Fibroblast of skin of left biceps (primary cell): ENCODE results near the gene FKBP4.
A peak's percentile ranks its signal among the peaks of the same experiment; 100 is the strongest.
"Not testable (repeated sequence)": the region's sequence is repeated elsewhere in the genome, so short reads cannot be mapped to it uniquely, and the experiment has no call there.

Experiments
- DNase-seq, 2 experiments: peaks; one replicate each; pipeline ENCODE4 v3.0.0-alpha.2; 2013; ENCODE audit warnings: low read depth in 2 of 2

Gene FKBP4, protein sequence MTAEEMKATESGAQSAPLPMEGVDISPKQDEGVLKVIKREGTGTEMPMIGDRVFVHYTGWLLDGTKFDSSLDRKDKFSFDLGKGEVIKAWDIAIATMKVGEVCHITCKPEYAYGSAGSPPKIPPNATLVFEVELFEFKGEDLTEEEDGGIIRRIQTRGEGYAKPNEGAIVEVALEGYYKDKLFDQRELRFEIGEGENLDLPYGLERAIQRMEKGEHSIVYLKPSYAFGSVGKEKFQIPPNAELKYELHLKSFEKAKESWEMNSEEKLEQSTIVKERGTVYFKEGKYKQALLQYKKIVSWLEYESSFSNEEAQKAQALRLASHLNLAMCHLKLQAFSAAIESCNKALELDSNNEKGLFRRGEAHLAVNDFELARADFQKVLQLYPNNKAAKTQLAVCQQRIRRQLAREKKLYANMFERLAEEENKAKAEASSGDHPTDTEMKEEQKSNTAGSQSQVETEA

DNA sequence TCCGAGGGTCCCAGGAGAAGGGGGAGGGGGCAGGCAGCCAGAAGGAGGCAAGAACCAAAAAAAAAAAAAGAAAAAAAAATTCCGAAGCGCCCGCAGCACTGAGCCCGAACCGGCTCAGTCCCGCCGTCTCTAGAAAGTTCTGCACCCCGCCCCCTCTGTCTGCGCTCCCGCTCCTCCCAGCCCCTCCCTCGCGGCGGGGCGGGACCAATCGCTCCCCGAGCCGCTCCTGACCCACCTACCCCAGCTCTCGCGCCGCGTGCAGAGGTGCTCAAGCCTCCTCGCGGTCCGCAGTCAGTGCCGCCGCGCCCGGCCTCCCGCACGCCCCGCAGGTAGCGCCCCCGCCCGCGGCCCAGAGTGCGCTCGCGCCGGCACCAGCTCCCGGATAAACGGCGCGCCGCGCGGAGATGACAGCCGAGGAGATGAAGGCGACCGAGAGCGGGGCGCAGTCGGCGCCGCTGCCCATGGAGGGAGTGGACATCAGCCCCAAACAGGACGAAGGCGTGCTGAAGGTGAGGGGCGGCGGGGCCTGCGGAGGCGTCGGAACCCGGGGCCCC is at the start of gene FKBP4:
Gene FKBP4 (plus strand): TSS at position 235 of the 554 bp plus-strand sequence. CDS start 170 bp downstream, at position 405.
- peak; percentile 44 to 51 for DNase-seq

DNA sequence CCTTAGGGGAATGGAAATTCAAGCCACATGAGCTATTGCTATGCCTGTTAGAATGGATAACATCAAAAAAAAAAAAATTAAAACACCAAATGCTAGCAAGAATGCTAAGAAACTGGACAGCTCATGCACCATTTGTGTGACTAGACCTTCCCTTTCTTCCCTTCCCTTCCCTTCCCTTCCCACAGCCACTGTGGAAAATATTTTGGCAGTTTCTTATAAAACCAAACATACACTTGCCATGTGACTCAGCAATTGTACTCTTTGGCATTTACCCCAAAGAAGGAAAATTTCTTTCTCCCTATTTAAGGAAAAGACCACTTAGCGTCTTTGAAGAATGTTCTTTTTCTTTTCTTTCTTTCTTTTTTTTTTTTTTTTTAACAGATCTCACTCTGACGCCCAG is 49.1 kb upstream of the FKBP4 start:
- DNase-seq: no peak

DNA sequence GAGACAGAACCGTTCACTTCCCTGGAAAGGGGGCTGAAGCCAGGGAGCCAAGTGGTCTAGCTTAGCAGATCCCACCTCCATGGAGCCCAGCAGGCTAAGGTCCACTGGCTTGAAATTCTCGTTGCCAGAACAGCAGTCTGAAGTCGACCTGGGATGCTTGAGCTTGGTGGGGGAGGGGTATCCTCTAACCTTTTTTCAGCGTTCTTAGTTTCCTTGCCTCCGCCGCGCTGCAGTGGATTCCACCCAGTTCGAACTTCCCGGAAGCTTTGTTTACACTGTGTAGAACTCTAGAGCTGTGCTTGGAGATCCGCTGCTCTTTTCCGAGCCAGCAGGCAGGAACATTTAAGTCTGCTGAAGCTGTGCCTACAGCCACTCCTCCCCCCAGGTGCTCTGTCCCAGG is 45.2 kb upstream of the FKBP4 start:
- DNase-seq: no peak

DNA sequence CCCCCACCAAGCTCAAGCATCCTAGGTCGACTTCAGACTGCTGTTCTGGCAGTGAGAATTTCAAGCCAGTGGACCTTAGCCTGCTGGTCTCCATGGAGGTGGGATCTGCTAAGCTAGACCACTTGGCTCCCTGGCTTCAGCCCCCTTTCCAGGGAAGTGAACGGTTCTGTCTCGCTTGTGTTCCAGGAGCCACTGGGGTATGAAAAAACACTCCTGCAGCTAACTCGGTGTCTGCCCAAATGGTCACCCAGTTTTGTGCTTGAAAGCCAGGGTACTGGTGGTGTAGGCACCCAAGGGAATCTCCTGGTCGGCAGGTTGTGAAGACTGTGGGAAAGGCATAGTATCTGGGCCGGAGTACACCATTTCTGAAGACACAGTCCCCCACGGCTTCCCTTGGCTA is 44.6 kb upstream of the FKBP4 start:
- no peak for DNase-seq

DNA sequence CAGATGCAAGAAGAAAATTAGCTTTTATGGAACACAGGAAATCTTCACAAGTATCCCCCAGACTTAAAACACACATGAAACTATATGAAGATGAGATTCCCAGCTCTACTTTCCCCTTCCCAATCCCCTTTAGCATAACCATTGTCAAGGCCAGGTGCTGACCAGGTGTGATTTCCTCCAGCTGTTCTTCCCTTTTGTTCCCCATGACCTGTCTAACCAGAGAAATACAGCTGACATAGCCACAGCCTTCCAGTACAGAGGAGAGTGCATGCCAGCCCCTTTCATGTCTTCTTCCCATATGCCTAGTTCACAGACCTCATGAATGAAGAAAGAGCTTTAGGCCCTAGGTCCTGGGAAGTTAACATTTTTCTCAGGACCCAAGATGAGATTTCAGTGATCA is 43.5 kb upstream of the FKBP4 start:
- DNase-seq: no peak

DNA sequence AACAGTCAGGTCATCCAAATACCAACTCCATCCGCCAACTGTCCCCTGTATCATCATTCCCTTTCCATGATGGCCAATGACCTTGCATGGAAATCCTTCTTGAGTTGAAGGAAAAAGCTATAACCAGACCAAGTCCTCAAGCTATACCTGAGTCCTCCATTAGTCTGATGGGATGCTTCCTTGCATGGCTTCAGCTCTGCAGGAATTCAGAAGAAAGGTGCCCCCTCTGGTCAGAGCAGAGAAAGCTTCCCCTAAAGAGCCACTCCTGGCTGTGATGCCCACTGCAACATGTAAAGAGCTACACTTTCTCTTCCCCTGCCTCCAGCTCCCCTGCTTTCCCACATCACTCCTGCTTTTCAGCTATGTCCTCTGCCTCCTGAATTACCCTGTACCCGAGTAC is 43.1 kb upstream of the FKBP4 start:
- no peak for DNase-seq

DNA sequence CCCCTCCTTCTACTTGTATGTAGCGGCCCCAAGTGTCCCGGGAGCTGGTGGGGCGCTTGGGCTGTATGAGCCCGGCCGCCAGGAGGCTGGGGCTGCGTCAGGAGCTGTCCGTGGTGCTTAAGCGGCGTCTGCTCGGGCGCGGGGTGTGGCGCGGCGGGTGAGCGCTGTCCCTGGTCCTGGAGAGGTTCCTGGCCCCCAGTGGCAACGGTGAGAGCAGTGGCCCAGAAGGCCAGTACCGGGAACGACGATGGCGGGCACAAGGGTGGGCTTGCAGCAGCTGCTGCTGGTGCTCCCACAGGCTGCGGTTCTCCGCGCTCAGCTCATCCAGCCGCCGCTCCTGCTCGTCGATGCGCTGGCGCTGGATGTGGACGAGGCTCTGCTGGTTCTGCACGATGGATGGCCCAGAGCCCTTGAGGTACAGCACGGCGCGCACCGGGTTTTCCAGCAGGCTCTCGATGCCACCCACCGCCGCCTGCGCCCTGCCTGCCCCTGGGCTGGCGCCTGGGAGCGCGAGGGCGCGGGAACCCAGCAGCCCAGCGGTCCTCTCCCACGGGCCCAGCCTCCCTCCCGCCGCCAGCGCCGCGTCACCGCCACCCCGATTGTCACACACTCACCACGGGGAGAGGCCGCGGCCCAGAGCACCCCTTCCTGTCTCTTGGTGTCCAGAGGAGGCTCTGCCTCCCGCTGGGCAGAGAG is 41.9 kb upstream of the FKBP4 start:
- DNase-seq: peak; percentile 23 to 28

DNA sequence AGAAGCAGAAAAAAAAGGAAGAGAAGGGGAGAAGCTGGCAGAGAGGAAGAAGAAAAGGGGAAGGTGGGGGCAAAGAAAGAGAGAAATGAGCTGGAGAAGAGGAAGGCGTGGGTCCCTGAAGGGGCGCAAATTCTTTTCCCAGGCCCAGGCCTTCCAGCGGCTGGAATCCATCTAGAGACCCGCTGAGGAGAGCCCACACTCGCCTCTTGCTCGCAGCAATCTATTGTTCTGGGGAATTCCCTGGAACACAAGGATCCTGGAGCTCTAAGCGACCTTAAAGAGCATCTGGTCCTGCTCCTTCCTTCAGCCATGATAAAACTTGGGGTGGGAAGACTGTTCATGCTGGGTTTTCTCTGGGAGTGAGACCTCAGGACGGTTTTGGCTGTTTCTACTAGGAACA is 41.2 kb upstream of the FKBP4 start:
- DNase-seq: no peak

DNA sequence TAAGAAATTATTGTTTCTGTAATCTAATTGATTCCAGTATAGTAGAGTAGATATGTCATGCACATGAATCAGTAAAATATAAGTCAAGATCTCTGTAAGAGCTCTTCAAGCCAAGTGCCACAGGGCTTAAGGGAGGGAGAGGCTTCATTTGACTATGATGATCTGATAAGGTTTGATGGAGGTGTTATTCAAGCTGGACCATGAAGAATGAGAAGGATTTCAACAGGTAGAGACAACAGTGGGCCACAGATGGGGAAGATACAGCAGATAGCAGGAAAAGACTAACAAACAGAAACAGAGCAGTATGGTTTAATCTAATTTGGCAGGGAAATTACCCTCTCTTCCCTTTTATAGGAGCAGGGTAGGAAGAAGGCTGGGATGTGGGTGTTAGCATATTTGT is 40.6 kb upstream of the FKBP4 start:
- DNase-seq: no peak

DNA sequence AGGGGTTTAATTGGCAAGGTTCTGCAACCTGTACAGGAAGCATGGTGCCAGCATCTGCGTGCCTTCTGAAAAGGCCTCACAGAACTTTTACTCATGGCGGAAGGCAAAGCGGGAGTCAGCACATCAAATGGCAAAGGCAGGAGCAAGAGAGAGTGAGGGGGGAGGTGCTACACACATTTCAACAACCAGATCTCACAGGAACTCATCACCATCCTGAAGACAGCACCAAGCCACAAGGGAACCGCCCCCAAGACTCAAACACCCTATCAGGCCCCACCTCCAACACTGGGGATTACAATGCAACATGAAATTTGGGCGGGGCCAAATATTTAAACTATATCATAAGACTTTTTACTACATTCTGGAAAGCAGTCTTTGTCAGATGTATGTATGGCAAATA is 38.0 kb upstream of the FKBP4 start:
- no peak for DNase-seq

DNA sequence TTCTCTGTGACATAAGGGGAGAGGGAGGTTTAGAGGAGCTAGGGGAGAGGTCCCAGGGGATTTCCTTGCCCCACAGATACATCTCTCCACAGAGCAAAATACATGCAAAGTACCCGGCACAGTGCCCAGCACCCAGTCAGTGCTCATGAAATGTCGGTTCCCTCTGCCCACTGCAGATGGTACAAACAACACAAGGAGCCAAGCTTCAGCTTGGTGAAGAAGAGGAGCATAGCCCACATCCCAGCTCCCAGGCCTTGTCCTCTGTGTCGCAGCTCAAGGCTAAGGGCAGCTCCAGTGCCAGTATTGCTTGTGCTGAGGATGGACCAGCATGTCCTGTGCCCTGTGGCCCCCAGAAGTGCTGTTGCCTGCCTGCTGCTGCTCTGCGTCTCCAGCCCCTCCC is 35.0 kb upstream of the FKBP4 start:
- DNase-seq: no peak

DNA sequence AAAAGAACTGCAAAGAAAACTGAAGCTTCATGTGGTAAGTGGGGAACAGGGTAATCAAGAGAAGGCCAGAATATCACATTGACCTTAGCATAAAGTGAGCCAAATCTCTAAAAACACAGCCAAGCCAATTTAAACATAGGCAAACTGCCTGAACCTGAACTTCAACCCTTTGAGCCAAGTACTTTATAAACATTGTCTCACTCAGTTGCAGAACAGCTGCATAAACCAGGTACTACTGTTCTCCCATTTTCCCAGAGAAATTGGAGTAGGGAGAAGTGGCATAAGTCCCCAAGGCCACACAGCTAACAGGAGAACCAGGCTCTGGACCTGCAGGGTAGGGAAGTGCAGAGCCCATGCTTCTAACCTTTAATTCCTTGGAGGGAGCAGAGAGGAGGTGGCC is 30.4 kb upstream of the FKBP4 start:
- DNase-seq: no peak

DNA sequence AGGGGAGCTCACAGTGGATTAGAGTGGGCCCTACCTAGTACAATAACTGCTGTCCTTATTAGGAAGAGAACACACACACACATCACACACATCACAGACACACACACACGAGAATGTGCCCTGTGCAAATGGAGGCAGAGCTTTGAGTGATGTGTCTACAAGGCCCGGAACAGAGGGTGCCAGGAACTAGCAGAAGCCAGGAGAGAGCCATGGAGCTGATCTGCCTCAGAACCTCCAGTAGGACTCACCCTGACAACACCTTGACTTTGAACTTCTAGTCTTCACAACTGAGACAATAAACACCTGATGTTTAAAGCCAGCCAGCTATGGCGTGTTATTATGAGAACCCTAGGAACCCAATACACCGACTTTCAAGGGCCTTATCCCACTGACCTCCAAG is 29.7 kb upstream of the FKBP4 start:
- DNase-seq: no peak

DNA sequence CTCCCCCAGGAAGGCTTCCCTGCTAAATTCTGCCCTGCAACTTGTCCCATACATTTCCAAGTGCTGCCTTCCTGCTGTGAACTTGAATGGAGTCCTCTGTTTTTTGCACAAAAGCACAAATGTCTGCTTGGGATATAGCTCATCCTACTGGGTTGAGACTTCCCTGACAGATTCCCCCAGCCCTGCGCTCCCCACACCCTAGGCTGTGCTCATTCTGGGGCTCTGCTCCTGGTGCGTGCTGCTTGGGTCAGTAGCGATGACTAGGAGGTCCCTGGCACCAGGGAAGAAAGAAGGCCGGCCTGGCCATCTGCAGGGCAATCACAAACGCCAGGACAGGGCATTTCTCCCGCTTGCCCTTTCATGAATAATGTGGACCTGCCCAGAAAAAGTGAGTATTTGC is 29.2 kb upstream of the FKBP4 start:
- DNase-seq: no peak

DNA sequence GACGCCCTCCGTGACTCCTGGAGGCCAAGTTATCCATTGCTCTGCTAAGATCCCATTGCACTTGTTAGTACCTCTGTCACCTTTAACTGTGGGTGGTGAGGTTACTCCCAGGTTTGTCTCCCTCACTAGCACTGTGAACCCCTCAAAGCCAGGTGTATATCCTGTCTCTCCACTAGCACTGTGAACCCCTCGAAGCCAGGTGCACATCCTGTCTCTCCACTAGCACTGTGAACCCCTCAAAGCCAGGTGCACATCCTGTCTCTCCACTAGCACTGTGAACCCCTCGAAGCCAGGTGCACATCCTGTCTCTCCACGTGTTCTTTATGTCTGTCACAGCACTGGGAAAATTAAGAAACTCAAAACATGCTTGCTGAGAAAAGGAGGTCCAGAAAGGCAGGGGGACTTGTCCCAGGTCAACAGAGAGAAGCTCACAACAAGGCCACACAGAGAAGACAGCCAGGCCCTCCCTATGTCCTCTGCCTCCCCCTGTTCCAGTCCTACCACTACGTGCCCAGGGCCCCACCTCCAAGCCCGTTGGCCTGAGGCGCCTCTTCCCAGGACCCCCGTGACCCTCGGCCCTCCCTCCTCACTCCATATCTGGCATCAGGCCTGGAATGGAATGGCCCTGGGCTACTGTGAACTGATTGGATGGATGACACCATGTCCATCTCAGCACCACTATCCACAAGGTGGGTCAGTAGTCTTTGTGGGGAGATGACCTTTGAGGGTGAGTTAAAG is 26.4 kb upstream of the FKBP4 start:
- no peak for DNase-seq

DNA sequence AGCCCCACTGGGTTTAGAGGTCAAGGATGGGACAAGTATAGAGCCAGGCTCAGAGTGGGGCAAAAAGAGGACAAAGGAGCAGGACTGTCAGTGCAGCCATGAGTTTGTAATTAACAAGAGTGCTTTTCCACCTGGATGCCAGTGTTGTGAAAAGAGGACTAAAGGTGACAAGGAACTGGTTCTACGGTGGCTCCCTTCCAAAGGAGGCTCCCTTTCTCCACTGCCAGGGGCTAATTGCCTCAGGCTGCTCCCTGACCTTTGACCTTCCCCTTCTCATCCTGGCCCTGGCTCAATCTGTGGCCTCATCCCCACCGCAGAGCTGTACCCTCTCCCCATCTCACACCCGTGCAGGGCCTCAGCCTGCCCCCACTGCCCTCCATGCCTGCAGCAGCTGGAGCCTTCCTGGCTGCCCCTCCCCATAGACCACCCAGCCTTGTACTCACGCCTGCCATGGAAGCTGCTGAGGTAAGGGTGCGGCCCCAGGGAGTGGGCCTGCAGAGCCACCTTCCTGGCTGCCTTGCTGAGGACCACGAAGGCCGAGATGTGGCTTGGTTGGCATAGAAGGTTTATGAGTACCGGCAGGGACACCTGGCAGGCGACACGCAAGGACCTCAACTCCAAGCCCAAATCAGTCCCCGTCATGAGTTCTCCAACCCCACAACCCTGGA is 24.8 kb upstream of the FKBP4 start:
- DNase-seq: no peak

DNA sequence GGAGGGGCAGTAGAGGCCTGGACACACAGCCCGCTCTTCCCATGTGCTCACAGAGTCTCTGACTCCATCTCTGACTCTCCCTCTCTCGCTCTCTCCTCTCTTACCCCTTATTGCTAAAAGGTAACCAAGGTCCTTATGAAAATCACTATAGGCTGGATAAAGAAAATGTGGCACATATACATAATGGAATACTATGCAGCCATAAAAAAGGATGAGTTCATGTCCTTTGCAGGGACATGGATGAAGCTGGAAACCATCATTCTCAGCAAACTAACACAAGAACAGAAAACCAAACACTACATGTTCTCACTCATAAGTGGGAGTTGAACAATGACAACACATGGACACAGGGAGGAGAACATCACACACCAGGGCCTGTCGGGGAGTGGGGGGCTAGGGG is 24.2 kb upstream of the FKBP4 start:
- not testable (repeated sequence) for DNase-seq

DNA sequence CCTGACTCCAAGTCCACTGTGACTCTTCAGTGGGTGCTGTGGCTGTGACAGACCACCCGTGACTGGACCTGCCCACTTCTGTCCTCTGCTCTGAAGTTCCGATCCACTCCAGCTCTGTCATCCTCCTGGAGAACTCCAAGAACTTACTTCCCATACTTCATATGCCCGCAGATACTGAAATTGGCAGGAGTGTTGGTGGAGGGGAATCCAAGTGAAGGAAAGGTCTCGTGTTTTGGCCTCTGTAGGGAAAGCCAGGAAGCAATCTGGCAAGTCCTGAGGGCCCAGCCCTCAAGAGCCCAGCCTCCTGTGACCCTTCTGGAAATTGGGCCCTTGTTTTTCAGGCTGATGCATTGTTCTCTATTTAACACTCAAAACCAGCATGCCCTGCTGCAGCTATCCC is 22.4 kb upstream of the FKBP4 start:
- DNase-seq: no peak

DNA sequence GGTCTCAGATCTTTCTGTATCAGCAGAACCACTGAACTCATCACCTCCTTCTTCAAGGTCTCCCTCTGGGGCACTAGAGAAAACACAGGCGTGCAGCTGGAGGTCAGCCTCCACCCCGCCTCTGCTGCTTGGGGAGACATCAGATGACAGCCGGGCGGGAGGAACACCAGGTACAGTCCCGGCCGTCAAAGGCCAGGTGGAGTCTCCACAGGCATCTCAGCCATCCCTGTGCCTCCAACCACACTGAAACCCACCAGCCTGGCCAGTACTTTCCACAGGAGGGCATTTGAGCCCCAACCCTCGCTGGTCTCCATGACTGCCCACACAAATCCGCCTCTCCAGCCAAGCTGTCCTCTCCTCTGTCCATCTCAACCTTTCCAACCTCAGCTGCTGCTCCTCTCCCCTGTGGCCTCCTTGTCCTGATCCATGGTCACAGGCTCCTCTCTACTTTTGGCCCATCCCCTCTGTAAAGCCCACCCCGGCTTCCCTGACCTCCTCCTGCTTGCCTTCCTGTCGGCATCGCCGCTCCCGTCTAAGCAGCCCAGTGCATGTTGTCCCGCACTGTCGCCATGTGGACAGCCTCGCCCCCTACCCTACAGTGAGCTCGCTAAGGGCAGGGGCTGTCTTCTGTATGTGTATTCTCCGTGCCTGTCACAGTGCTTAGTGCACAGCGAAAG is 21.4 kb upstream of the FKBP4 start:
- no peak for DNase-seq

DNA sequence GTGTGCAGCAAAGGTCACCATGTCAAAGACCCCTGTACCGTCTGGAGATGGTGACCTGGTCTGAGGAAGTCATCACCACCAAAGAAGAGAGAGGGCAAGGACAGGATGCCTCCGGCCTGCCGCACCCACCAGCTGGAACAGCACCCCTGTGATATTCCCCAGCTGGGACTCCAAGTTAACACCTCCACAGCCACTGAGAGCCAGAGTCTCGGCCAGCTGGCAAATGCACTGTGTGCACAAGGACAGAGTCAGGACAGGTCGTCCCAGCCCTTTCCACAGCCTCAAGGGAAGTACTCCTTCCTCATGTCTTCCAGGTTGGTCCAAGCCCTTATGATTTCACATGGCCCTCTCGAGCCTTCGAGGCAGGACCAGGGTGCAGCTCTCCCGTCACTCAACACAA is 19.3 kb upstream of the FKBP4 start:
- DNase-seq: no peak

DNA sequence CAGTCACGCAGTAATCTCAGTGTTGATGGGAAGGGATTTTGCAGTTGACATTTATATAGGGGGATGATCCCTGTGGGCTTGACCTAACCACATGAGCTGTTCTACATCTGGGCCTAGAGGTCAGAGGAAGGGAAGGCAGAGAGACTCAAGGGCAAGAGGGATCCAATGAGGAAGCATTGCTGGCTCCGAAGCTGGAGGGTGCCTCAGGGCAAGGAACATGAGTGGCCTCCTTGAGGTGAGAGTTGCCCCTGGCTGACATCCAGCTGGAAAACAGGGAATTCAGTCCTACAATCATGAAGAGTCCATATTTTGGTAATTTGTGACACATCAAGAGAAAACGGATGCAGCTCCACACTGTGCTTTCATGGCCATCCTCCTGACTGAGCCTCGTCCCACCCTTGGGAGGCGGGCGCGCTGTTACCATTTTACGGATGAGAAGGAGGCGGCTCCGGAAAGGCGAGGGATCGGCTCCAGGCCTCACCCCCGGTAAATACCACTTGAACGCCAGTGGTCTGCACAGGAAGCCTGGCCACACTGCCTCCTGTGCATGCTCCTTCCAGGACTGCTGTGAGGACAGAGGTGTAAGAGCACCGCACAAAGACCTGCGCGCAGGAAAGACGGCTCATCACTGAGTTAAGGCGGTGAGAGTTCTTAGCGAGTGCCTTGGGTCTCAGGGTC is 18.5 kb upstream of the FKBP4 start:
- DNase-seq: no peak
